Keratinocyte (primary cell): ENCODE measurements around the gene CBX7.

Experiments
- EZH2 ChIP-seq: IDR thresholded peaks from one replicate; pipeline ENCODE4 v1.6.1; 2012; ENCODE audit warnings: inconsistent platforms, mild to moderate bottlenecking, low read length, moderate library complexity
- TF ChIP-seq, protein P1 (sequence below), 3 experiments: IDR thresholded peaks in 1 of 3; conservative IDR thresholded peaks in 1 of 3; optimal IDR thresholded peaks in 1 of 3; 2 replicates in 2 of 3; 3 replicates in 1 of 3; pipeline versions ENCODE3 to v1.5.1; 2011; ENCODE audit warnings: low read length in 3 of 3, mild to moderate bottlenecking in 3 of 3, moderate library complexity in 2 of 3, control low read depth in 1 of 3, inconsistent platforms in 1 of 3; ENCODE audit not compliant: insufficient read depth in 2 of 3; ENCODE audit errors: extremely low read depth in 1 of 3

DNA sequence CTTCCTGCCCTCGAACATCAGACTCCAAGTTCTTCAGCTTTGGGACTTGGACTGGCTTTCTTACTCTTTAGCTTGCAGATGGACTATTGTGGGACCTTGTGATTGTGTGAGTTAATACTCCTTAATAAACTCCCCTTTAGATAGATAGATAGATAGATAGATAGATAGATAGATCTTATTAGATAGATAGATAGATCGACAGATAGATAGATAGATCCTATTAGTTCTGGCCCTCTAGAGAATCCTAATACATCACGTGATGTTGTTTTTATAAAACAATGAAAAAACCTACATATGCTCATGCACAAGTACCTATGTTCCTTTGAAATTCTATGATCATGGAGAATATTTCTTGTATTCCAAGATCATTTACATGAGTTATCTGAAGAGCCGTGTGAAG is 31.5 kb downstream of the CBX7 start:
- TF ChIP-seq, protein P1, sequence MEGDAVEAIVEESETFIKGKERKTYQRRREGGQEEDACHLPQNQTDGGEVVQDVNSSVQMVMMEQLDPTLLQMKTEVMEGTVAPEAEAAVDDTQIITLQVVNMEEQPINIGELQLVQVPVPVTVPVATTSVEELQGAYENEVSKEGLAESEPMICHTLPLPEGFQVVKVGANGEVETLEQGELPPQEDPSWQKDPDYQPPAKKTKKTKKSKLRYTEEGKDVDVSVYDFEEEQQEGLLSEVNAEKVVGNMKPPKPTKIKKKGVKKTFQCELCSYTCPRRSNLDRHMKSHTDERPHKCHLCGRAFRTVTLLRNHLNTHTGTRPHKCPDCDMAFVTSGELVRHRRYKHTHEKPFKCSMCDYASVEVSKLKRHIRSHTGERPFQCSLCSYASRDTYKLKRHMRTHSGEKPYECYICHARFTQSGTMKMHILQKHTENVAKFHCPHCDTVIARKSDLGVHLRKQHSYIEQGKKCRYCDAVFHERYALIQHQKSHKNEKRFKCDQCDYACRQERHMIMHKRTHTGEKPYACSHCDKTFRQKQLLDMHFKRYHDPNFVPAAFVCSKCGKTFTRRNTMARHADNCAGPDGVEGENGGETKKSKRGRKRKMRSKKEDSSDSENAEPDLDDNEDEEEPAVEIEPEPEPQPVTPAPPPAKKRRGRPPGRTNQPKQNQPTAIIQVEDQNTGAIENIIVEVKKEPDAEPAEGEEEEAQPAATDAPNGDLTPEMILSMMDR (optimal IDR thresholded peaks at IDR 0.05 in 1 of 3, IDR thresholded peaks at IDR 0.05 in 1 of 3, conservative IDR thresholded peaks at IDR 0.05 in 1 of 3; ENCODE audit: extremely low read depth in 1 of 3, insufficient read depth in 2 of 3, low read length in 3 of 3): no peak
- TF ChIP-seq EZH2: no peak
